Activated naive CD4-positive, alpha-beta T cell treated with anti-CD3 and anti-CD28 coated beads, Interleukin-2, amount 50 U/mL, for 72 hours (primary cell): ENCODE measurements around the gene SCFD2. TPM values are rescaled to one million over a fixed set of nuclear protein-coding genes. Genes with fewer than 3 reads are reported as not detected.
A peak's percentile ranks its signal among the peaks of the same experiment; 100 is the strongest.

Experiments used
- ATAC-seq, 2 donors: fragments of 150-1000 bp; cut with Tn5 transposase; 2 replicates each; pipeline ENCODE4 v1.10.0; 2021; ENCODE audit warnings: mild to moderate bottlenecking in 2 of 2, moderate library complexity in 2 of 2
- DNase-seq, 2 donors: peaks; one replicate each; pipeline ENCODE4 v3.0.0; 2021 to 2022; ENCODE audit warnings: low spot score in 2 of 2
- H3K27ac Mint-ChIP-seq, 2 donors: one replicate each; pipeline ENCODE4 v1.8.0; 2022; ENCODE audit warnings: mild to moderate bottlenecking in 2 of 2, mixed read lengths in 2 of 2
- H3K36me3 Mint-ChIP-seq, 2 donors: one replicate each; pipeline ENCODE4 v1.8.0; 2022; ENCODE audit warnings: mixed read lengths in 2 of 2
- H3K9me3 Mint-ChIP-seq, 2 donors: one replicate each; pipeline ENCODE4 v1.8.0; 2022; ENCODE audit warnings: mixed read lengths in 2 of 2
- total RNA-seq, 2 donors: library from RNA; stranded (reverse); gene quantifications; one replicate each; pipeline ENCODE4 v1.2.3, GENCODE V29; 2022

The SCFD2 gene
- total RNA-seq, 2 donors from 2014 or later, result 15.6 to 29.1 TPM

- peaks cover 0 to 7% of the 10 kb centered on the region in 2 donors for H3K9me3 Mint-ChIP-seq
- H3K27ac Mint-ChIP-seq, result peak overlapping the region in 1 of 2 donors; percentile 41
- DNase-seq (no peak), ATAC-seq (peak in 1 of 2 donors; percentile 30)
- peaks cover 2 to 9% of the 10 kb centered on the region in 2 donors for H3K36me3 Mint-ChIP-seq
These were observed 349.6 kb downstream of the SCFD2 start for GRCh38 chr4:53016099-53016820.

GRCh38 chr4:53015681-53016080 lies 350.2 kb downstream of the SCFD2 start:
- Mint-ChIP-seq H3K36me3 (peaks cover 4 to 8% of the 10 kb centered on the region in 2 donors), H3K9me3 (peaks cover 0 to 7% of the 10 kb centered on the region in 2 donors), H3K27ac (no peak overlapping the region)
- DNase-seq, result peak in 1 of 2 donors; percentile 40
- ATAC-seq, result no peak

- DNase-seq, result no peak
- Mint-ChIP-seq H3K36me3 (peaks cover 0 to 4% of the 10 kb centered on the region in 2 donors), H3K9me3 (no peaks in the 10 kb centered on the region), H3K27ac (no peak overlapping the region)
- no peak for ATAC-seq
These were observed 351.0 kb downstream of the SCFD2 start for GRCh38 chr4:53014881-53015280.

- DNase-seq, result no peak
- Mint-ChIP-seq H3K9me3 (no peaks in the 10 kb centered on the region), H3K27ac (peak overlapping the region in 1 of 2 donors; percentile 57), H3K36me3 (peaks cover 0 to 4% of the 10 kb centered on the region in 2 donors)
- ATAC-seq, result no peak
These were observed 351.7 kb downstream of the SCFD2 start for GRCh38 chr4:53013873-53014775.

- ATAC-seq (peak in 1 of 2 donors; percentile 68), DNase-seq (no peak)
- Mint-ChIP-seq H3K27ac (peak overlapping the region; percentile 65 to 84), H3K9me3 (peaks cover 2% of the 10 kb centered on the region in 2 donors), H3K36me3 (peaks cover 0 to 9% of the 10 kb centered on the region in 2 donors)
These were observed 353.1 kb downstream of the SCFD2 start for GRCh38 chr4:53012738-53013137.

GRCh38 chr4:53011259-53011905 lies 354.5 kb downstream of the SCFD2 start:
- DNase-seq (no peak), ATAC-seq (no peak)
- Mint-ChIP-seq H3K27ac (no peak overlapping the region), H3K36me3 (peaks cover 0 to 13% of the 10 kb centered on the region in 2 donors), H3K9me3 (peaks cover 4 to 5% of the 10 kb centered on the region in 2 donors)

- ATAC-seq (no peak), DNase-seq (no peak)
- Mint-ChIP-seq H3K27ac (no peak overlapping the region), H3K36me3 (peaks cover 0 to 18% of the 10 kb centered on the region in 2 donors), H3K9me3 (peaks cover 4 to 10% of the 10 kb centered on the region in 2 donors)
These were observed 355.5 kb downstream of the SCFD2 start for GRCh38 chr4:53010318-53010717.

- Mint-ChIP-seq H3K9me3 (peaks cover 4 to 10% of the 10 kb centered on the region in 2 donors), H3K36me3 (peaks cover 0 to 18% of the 10 kb centered on the region in 2 donors), H3K27ac (peak overlapping the region in 1 of 2 donors; percentile 26)
- ATAC-seq, result no peak
- DNase-seq, result no peak
These were observed 356.0 kb downstream of the SCFD2 start for GRCh38 chr4:53009824-53010223.

GRCh38 chr4:53007024-53007423 lies 358.8 kb downstream of the SCFD2 start:
- Mint-ChIP-seq H3K27ac (peak overlapping the region in 1 of 2 donors; percentile 41), H3K36me3 (peaks cover 6 to 25% of the 10 kb centered on the region in 2 donors), H3K9me3 (peaks cover 4 to 10% of the 10 kb centered on the region in 2 donors)
- DNase-seq (no peak), ATAC-seq (no peak)

- Mint-ChIP-seq H3K36me3 (peaks cover 6 to 21% of the 10 kb centered on the region in 2 donors), H3K27ac (peak overlapping the region in 1 of 2 donors; percentile 41), H3K9me3 (peaks cover 4 to 10% of the 10 kb centered on the region in 2 donors)
- DNase-seq, result no peak
- no peak for ATAC-seq
These were observed 360.1 kb downstream of the SCFD2 start for GRCh38 chr4:53005808-53006207.

GRCh38 chr4:53005149-53005546 lies 360.7 kb downstream of the SCFD2 start:
- H3K9me3 Mint-ChIP-seq, result peaks cover 4 to 10% of the 10 kb centered on the region in 2 donors
- ATAC-seq, result no peak
- peaks cover 6 to 21% of the 10 kb centered on the region in 2 donors for H3K36me3 Mint-ChIP-seq
- no peak for DNase-seq
- no peak overlapping the region for H3K27ac Mint-ChIP-seq

GRCh38 chr4:53004497-53005148 lies 361.2 kb downstream of the SCFD2 start:
- no peak for ATAC-seq
- Mint-ChIP-seq H3K27ac (peak overlapping the region in 1 of 2 donors; percentile 58), H3K9me3 (peaks cover 4 to 10% of the 10 kb centered on the region in 2 donors), H3K36me3 (peaks cover 6 to 21% of the 10 kb centered on the region in 2 donors)
- no peak for DNase-seq

GRCh38 chr4:53003959-53004358 lies 361.9 kb downstream of the SCFD2 start:
- H3K9me3 Mint-ChIP-seq, result peaks cover 4 to 10% of the 10 kb centered on the region in 2 donors
- ATAC-seq (no peak), DNase-seq (no peak)
- no peak overlapping the region for H3K27ac Mint-ChIP-seq
- H3K36me3 Mint-ChIP-seq, result peaks cover 6 to 21% of the 10 kb centered on the region in 2 donors

- Mint-ChIP-seq H3K27ac (no peak overlapping the region), H3K9me3 (no peaks in the 10 kb centered on the region), H3K36me3 (peaks cover 6 to 7% of the 10 kb centered on the region in 2 donors)
- DNase-seq, result no peak
- no peak for ATAC-seq
These were observed 365.3 kb downstream of the SCFD2 start for GRCh38 chr4:53000560-53000959.

GRCh38 chr4:52999626-53000025 lies 366.2 kb downstream of the SCFD2 start:
- H3K9me3 Mint-ChIP-seq, result no peaks in the 10 kb centered on the region
- H3K27ac Mint-ChIP-seq, result no peak overlapping the region
- DNase-seq (no peak), ATAC-seq (no peak)
- peaks cover 7 to 8% of the 10 kb centered on the region in 2 donors for H3K36me3 Mint-ChIP-seq

GRCh38 chr4:52998413-52998812 lies 367.4 kb downstream of the SCFD2 start:
- ATAC-seq (no peak), DNase-seq (no peak)
- H3K36me3 Mint-ChIP-seq, result peaks cover 4 to 14% of the 10 kb centered on the region in 2 donors
- H3K27ac Mint-ChIP-seq, result no peak overlapping the region
- no peaks in the 10 kb centered on the region for H3K9me3 Mint-ChIP-seq
